M059J (cell line): ENCODE data around the gene PFDN5. TPM values are rescaled to one million over a fixed set of nuclear protein-coding genes. Genes with fewer than 3 reads are reported as not detected.
"Not testable (repeated sequence)": the region's sequence is repeated elsewhere in the genome, so short reads cannot be mapped to it uniquely, and the experiment has no call there.

Source experiments
- DNase-seq: peaks from one replicate; pipeline ENCODE4 v3.0.0-alpha.2; 2012; ENCODE audit warnings: low read depth
- total RNA-seq: library from RNA; depleted of rRNA; stranded (reverse); fragments of >200 nt; shearing (Covaris generic); gene quantifications from 2 replicates; pipeline ENCODE4 v1.2.3, GENCODE V29; 2014

Gene PFDN5
- total RNA-seq, 1 experiment from 2014 or later: 498 TPM

GRCh38 chr12:53286448-53286847 is 8.9 kb upstream of the PFDN5 start:
- DNase-seq: no peak

GRCh38 chr12:53287741-53288216 is 7.6 kb upstream of the PFDN5 start:
- peak; percentile 45 for DNase-seq

DNA sequence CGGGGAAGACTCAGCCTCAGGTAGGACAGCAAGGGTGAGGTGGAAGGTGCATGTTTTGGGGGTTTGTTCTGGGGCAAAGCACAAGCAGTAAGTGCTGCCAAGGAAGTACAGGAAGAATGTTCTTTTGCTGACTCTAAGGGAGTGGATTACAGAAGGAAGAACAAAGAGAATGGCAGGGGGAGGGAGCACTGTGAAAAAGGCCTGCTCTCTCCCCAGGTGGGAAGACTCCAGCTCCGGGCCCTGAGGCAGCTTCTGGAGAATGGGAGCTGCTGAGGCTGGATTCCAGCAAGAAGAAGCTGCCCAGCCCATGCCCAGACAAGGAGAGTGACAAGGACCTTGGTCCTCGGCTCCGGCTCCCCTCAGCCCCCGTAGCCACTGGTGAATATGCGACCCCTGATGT is 7.0 kb upstream of the PFDN5 start:
- no peak for DNase-seq

GRCh38 chr12:53289891-53290290 is 5.5 kb upstream of the PFDN5 start:
- DNase-seq: peak; percentile 32

DNA sequence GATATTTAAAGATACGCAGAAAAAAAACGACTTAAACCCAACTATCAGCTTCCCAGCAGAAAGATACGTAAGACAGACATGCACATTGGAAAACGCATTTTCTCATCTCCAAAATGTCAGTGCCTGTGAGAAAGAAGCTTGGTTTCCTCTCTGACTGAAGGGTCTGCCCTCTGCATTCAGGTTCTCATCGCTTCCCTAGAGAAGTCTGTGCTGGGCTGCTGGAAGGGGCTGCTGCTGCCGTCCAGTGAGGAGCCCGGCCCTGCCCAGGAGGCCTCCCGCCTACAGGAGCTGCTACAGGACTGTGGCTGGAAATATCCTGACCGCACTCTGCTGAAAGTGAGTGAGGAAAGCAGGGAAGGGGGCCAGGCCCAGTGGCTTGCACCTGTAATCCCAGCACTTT is 4.7 kb upstream of the PFDN5 start:
- DNase-seq: no peak

DNA sequence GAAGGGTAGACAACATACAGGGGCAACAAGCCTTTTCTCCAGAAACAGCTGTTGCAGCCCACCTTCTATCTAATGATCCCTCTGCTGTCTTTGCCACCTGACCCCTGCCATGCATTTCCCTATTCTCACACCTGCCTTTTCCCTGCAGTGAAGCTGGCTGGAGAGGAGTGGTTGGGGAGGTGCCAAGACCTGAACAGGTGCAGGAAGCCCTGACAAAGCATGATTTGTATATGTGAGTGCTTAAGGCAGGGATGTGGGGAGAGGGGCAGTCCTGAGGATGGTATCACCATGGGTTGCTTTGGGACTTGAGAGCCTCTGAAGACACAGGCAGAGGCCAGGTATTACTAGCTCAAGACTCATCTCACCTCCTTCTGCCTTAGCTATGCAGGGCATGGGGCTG is 2.9 kb upstream of the PFDN5 start:
- DNase-seq: no peak

GRCh38 chr12:53295891-53296219 is 513 bp downstream of the PFDN5 start:
- DNase-seq: no peak

DNA sequence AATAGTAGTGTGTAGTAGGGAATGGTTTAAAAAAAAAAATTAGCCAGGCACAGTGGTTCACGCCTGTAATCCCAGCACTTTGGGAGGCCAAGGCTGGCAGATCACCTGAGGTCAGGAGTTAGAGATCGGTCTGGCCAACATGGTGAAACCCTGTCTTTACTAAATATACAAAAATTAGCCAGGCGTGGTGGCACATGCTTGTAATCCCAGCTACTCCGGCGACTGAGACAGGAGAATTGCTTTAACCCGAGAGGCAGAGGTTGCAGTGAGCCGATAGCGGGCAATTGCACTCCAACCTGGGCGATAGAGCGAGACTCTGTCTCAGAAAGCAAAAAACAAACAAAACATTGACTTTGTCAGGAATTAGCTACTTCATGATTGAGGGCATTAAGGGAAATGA is 1.8 kb downstream of the PFDN5 start:
- not testable (repeated sequence) for DNase-seq

GRCh38 chr12:53298164-53298563 is 2.8 kb downstream of the PFDN5 start:
- DNase-seq: peak; percentile 86

- DNase-seq: peak; percentile 92
Measured at GRCh38 chr12:53299101-53299453, 3.7 kb downstream of the PFDN5 start.

DNA sequence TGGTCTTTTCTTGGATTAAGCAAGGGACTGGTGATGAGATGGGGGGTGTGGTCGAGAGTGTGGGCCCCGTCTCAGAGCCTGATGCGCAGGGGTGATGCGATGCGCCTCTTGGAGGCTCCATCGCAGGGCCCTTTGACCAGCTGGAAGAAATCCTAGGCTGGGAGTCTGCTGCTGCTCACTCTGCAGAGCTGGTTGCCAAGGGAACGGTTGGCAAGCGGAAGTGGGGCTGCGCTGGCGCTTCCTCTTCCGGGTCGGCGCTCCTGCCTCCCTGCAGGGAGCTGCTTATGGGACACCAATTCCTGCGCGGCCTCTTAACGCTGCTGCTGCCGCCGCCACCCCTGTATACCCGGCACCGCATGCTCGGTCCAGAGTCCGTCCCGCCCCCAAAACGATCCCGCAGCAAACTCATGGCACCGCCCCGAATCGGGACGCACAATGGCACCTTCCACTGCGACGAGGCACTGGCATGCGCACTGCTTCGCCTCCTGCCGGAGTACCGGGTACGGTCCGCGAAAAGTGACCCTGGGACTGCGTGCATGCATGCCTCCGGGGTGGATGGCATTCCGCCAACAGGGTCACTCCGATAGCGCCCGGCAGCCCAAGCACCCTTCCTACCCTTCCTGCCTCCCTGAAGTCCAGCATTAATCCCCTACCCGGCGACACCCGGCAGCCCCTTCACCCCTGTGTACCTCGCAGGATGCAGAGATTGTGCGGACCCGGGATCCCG is 4.3 kb downstream of the PFDN5 start, which contains the start of gene MYG1:
Gene MYG1, plus strand, starts transcription at position 242 of the 727 bp plus-strand sequence. Its CDS starts 43 bp downstream, at position 285.
- peak; percentile 90 for DNase-seq

- peak; percentile 51 for DNase-seq
Measured at GRCh38 chr12:53300187-53300586, 4.8 kb downstream of the PFDN5 start.

DNA sequence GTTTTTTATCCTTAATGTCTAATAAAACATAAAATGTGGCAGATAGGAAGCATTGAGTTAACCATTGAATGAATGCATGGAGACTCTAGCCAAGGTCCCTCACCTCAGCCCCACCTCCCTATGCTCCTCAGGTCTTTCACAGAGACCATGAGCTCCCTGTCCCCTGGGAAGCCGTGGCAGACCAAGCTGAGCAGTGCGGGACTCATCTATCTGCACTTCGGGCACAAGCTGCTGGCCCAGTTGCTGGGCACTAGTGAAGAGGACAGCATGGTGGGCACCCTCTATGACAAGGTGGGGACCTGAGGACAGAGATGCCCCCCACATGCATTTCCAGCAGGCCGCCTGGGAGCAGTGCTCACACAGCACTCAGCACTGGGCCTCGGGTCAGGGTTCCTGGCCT is 7.6 kb downstream of the PFDN5 start:
- DNase-seq: no peak

DNA sequence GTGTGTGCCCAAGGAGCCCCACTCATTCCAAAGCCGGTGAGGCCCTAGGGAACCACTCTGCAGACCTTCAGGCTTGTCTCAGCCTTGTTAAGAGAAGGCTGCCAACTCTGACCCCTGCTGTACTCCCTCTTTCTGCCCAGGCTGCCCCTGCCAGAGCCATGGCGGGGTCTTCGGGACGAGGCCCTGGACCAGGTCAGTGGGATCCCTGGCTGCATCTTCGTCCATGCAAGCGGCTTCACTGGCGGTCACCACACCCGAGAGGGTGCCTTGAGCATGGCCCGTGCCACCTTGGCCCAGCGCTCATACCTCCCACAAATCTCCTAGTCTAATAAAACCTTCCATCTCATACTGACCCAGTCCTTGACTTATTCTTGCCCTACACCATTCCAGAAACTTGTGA is 11.5 kb downstream of the PFDN5 start:
- DNase-seq: no peak

DNA sequence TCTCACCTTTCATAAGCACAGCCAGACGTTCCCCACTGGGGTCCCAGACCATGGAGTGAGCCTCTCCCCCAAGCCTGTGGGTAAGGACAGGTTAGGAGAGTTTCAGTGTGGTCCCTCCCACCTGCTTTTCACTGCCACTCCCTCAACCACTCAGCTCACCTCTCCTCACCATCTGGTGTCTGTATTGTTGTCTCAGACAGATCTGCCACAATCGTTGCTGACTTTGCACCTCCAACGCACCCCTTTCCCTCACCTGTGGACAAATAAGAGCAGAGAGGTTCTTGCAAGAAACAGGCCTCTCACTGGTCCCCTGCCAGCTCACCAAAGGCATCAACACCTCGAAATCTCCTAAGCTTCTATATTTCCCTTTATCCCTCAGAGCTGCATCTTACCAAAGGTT is 12.9 kb downstream of the PFDN5 start:
- DNase-seq: no peak

GRCh38 chr12:53313996-53314395 is 18.7 kb downstream of the PFDN5 start:
- no peak for DNase-seq

- peak; percentile 39 for DNase-seq
Measured at GRCh38 chr12:53320352-53321195, 25.2 kb downstream of the PFDN5 start.

- no peak for DNase-seq
Measured at GRCh38 chr12:53324113-53324778, 28.9 kb downstream of the PFDN5 start.

GRCh38 chr12:53324779-53325510 is 29.6 kb downstream of the PFDN5 start:
- DNase-seq: peak; percentile 86

DNA sequence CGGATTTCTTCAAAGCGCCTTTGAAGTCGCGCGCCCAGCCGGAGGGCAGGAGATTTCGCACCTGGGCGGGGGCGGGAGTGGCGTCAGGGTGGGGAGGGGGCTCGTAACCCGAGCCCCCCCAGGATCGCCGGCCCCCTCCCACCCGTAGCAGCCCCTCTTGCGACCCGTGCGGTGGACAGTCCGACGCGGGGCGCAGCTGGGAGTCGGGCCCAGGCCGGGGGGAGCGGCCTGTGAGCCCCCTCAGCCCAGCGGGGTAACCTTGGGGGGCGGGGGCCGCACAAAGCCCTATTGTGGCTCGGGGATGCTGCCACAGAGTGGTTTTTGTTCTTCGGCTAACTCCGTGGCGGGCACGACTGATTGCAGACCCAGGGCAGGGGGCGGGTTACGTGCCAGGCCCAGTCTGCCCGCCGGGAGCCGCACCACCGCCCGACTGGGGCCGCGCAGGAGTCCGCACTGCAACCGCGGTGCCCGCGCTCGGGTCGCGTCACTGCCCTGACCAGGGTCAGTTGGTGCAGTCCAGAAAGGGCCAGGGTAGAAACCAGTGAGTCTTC is 30.2 kb downstream of the PFDN5 start:
- DNase-seq: no peak

DNA sequence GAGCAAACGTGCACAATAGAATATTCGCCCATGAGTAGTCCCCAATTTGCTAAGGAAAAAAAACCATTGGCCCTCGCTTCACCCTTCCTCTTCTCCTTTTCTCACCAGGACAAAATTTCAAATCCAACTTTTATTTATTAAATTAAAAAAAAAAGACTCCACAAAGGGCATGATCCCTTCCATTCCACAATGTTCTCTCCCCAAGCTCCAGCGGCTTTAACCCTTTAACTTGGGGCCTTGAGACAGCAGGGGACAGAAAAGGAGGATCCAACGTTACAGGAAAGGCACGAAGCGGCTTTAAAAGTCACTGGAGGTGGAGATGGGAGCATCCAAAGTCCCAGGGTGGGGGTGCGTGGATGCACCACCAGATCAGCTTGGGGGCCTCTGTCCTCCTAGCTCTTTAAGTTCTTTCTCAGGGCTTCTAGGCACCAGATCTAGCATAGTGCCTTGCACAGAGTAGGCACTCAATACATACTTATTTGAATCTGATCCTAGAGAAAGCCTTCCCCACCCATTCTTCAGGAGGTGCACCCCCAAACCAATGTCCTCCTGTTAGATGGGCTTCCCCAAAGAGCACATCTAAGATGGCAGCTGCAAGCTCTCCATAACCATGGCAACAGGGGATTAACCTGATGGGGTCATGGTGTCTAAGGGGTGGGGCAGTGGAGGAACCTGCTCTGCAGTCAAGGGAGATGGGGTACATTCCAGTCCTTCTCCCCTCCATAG is 31.3 kb downstream of the PFDN5 start:
- no peak for DNase-seq
